Fibroblast of skin of scalp (primary cell): ENCODE results near the gene GPRC5C. TPM values are rescaled to one million over a fixed set of nuclear protein-coding genes. Genes with fewer than 3 reads are reported as not detected.
"Not testable (repeated sequence)": the region's sequence is repeated elsewhere in the genome, so short reads cannot be mapped to it uniquely, and the experiment has no call there.

Experiments
- DNase-seq: peaks from one replicate; pipeline ENCODE4 v3.0.0-alpha.2; 2013
- polyA plus RNA-seq, 2 experiments: library from polyadenylated mRNA; unstranded; fragments of 120-200 nt; gene quantifications; one replicate each; pipeline ENCODE4 v1.2.1, GENCODE V29; 2013; ENCODE audit not compliant: insufficient read length in 2 of 2

The GPRC5C gene, protein sequence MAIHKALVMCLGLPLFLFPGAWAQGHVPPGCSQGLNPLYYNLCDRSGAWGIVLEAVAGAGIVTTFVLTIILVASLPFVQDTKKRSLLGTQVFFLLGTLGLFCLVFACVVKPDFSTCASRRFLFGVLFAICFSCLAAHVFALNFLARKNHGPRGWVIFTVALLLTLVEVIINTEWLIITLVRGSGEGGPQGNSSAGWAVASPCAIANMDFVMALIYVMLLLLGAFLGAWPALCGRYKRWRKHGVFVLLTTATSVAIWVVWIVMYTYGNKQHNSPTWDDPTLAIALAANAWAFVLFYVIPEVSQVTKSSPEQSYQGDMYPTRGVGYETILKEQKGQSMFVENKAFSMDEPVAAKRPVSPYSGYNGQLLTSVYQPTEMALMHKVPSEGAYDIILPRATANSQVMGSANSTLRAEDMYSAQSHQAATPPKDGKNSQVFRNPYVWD
- 2.7 TPM for polyA plus RNA-seq (2013, experiment 1 of 2; ENCODE audit: insufficient read length)
- polyA plus RNA-seq (2013, experiment 2 of 2; ENCODE audit: insufficient read length), result 3.2 TPM

DNA sequence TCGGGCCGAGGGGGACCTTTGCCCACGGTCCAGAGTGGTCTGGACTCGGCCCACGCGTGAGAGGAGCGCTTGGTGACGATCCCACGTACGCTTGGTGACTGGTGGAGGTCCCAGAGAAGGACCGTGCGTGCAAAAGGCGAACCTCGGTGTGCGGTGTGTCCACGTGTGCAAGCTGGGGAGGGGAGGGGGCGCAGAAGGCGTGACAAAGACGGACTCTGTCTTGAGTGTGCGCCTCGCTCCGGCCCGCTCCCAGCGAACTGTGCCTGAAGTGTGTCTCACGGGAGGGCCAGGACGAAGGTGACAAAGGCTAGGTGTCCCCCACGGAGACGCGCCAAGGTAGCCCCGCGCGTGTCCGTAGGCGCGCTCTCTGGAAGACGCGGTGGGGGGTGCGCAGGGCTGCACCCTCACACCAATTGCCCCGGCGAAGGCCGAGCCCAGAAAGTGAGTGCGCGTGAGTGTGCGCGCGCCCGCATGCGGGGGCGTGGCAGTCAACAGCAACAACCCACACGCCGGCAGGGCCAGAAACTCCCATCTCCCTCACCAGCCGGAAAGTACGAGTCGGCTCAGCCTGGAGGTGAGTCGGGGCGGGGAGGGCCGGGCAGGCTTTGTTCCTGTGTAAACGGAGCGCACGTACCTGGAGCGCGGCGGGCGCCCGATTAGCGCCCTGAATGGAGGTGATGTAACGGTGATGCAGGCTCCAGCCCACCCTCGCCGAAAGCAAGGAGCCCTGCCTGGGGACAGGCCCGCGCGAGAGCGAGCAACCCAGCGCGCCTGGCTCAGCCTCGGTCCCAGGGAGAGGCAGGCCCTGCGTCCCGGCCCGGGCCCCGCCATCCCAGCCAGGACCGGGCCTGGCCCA lies at the start of gene GPRC5C:
Gene GPRC5C, plus strand, starts transcription at position 521 of the 856 bp plus-strand sequence. CDS start 7,689 bp downstream, outside the sequence.
- peak; percentile 18 for DNase-seq

DNA sequence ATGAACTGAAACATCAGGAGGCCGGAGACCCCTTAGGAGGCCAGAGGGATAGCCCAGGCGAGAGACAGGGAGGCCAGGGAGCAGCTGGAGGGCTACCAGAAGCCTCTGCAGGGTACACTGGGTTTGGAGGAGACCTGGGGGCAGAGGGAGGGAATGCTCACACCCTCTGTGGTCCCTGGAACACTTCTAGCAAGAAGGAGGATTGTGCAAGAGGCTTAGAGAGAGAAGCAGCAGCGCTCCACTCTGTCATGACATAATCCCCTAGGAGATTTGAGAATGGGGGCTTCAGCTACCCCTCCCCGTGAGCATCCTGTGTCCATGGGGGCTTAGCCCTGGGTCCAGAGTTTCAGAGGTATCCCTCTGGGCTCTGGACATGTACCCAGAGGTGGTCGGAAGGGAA lies 48.7 kb upstream of the GPRC5C start:
- no peak for DNase-seq

DNA sequence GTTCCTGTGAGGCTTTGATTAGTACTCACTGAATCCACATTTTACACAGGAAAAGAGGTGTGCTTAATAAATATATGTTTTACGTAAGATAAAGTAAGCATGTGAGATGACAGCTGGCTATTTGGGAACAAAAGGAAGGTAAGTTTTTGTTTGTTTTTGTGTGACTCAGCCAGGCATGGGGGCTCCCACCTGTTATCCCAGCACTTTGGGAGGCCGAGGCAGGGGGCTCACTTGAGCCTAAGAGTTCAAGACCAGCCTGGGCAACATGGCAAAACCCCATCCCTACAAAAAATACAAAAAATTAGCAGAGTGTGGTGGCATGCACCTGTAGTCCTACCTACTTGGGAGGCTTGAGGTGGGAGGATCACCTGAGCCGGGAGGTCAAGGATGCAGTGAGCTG lies 46.7 kb upstream of the GPRC5C start:
- DNase-seq, result no peak

DNA sequence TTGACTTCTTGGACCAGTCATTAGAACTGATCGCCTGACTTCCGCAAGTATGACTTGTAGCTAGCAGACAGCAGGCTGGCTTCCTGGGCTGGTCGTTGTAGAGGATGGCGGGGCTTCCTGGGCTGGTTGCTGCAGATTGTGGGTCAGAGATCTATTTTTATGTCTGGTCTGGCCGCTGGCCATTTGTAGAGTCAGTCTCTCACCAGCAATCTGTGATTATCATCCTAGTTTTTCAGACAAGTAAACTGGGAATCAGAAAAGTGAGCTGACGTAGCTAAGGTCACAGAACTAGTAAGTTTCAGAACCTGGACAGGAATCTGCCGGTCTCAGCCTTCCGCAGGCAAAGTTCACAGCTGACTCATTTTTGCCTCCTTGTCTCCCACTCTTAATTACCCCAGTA lies 45.5 kb upstream of the GPRC5C start:
- DNase-seq, result no peak

DNA sequence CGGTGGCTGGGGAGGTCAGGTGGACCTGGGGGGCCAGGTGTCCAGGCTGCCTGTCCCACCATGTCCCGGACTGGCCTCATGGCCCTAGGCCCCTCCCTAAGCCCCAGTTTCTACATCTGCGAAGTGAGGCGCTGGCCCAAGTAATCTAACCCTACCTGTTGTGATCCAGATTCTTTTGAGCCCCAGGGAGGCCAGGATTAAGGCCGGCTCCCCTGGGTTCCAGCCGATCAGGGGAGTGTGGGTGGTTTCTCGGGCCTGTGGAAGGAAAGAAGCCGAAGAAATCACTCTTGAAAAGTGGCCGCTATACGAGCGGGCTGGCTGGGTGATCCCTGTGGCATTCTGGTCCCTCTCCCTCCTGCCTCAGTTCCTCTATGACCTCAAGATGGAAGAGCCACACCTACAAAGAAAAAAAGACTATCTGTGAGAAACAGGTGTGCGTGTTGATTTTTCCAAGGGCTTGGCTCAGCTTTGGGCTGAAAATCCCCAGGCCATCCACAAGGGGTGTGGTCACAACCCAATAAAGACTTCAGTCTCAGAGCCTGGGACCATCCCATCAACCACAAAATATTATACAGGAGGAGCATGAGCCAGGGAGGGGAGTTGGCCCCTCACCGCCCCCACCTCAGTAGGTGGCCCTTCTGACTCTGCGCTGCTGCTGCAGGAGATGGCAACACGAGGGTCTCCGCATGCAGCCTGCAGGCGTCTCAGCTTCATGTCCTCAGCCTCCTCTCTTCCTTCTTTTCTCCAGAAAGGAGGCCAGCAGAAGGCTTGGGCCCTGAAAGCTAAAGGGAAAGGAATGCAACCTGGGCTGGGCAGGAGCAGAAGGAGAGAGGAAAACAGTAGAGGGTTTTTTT lies 44.3 kb upstream of the GPRC5C start:
- no peak for DNase-seq

DNA sequence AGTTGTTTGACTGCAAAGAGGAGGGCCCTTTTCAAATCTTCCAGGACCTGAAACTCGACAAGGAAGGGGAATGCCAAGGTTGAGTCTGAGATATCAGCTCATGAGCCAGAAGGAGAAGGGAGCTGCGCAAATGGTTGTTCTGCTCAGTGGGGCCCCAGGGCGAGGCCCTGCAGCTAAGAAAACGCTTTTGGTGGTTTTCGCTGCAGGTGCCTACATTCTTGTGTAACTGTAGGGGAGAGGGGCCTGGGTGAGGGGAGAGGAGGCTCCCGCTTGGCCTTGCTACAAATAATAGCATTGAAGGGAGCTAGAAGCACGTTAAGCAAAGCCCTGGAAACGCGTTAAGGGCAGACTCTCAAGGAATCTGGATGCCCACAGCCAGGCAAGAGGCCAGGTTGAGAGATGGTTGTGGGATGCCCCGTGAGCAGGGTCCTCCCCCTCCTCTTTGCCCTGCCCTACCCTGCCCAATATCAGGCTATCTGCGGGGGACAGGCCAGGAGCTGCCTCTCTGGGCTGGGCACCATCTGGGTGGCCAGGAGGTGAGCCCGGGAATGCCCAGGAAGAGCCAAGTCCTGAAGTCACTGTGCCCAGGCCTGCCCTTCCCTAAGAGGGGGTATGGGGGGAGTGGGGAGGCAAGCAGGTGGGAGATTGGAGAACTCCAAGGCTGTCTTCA lies 42.7 kb upstream of the GPRC5C start:
- DNase-seq, result no peak

DNA sequence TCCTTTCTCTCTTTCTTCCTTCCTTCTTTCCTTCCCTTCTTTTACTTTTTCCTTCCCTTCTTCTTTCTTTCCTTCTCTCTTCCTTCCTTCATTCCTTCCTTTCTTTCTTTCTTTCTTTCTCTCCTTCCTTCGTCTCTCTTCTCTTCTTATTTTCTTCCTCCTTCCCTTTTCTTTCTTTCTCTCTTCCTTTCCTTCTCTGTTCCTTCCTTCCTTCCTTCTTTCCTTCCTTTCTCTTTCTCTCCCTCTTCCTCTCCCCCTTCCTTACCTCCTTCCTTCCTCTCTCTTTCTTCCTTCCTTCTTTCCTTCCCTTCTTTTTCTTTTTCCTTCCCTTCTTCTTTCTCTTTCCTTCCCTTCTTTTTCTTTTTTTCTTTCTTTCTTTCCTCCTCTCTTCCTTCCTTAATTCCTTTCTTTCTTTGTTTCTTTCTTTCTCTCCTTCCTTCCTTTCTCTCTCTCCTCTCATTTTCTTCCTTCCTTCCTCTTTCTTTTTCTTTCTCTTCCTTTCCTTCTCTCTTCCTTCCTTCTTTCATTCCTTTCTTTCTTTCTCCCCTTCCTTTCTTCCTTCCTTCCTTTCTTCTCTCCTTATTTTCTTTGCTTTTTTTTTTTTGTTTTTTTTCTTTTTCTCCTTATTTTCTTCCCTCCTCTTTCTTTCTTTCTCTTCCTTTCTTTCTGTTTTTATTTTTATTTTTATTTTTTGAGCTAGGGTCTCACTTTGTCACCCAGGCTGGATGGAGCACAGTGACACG lies 41.8 kb upstream of the GPRC5C start:
- DNase-seq, result no peak

DNA sequence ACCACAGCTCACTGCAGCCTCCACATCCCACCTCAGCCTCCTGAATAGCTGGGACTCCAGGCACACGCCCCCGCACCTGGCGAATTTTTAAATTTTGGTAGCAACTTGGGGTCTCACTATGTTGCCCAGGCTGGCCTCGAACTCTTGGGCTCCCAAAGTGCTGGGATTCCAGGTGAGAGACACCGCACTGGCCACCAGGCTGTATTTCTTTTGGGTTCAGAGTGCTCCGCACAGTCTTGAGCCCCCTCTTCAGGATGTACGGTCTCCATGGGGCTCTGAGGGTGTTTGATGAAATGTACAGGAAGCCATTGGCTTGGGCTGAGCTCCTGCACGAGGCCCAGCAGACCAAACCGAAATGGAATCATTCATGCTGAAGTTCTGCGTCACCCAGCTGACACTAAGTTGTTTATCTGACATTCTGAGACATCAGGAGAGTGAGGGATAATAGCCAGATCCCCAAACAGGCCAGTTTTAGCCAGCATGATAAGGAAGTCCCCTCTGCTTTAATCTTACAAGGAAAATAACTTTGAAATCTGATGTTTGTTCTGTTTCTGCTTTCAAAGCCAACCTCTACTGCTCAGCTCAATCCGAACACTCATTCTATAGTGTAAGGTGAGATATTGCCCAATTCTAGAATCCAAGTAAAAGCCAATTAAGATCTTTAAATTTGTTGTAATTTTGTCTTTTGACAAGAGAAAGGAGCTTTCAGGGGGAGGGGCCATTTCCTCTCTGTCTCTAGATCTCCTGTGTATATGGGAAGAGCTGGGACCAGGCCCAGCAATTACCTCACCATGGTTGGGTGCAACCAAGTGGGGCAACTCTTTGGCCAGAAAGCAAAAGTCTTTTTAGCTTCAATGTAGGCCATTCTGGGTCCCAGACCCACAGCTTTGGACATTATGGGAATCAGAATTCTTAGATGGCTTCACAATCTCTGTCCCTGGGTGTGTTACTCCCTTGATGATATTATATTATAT lies 40.9 kb upstream of the GPRC5C start:
- DNase-seq, result no peak

DNA sequence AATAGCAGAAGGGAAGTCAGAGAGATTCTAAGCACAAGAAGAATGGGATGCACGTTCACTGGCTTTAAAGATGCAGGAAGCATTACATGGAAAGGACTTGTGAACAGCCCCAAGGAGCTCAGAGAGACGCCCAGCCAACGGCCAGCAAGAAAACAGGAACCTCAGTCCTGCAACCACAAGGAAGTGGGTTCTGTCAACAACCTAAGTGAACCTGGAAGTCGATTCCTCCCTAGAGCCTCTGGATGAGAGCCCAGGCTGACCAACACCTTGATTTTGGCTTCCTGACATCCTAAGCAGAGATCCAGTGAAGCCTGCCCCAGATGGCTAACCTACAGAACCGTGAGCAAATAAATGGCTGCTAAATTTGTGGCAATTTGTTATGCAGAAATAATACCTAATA lies 40.1 kb upstream of the GPRC5C start:
- no peak for DNase-seq

DNA sequence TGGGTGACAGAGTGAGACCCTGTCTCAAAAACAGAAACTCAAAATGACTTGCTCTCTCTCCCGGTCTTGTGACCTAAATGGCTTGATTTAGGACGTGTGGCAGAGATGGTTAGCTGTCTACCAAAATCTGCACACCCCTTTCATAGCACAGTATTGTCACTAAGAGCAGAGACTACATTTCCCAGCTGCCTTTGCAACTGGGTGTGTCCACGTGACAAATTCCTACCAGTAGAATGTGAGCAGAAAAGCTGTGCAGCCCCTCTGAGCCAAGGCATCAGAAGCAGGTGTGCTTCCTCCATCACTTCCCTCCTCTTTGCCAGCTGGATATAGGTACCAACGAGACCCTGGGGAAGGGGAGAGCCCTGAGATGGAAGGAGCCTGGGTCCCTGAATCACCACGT lies 39.0 kb upstream of the GPRC5C start:
- no peak for DNase-seq

DNA sequence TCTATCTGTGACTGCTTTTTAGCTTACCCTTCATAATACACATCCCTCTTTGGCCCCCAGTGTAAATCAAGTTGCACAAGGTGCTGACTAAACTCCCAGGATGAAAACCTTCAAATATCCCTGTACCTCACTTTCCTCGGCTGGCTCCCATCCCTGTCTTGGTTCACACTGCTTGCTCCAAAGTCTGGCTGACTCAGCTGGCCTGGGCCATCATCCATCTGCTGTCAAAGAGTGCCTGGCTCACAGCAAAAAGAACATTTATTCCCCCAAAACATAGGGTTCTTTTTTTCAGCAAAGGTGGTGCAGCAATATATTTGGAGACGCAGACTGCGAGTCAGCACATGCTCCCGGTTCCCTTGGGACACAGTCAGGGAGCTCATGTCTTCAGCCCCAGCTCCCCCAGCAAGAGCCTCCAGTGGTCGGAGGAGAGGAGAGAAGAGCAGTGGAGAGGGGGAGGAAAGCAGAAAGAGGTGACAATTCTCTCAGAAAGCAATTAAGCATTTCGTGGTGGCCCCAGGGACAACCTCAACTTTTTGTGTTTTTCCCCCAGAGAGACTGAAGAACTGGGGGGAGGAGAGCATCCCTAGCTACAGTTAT lies 38.4 kb upstream of the GPRC5C start:
- DNase-seq, result peak; percentile 26

DNA sequence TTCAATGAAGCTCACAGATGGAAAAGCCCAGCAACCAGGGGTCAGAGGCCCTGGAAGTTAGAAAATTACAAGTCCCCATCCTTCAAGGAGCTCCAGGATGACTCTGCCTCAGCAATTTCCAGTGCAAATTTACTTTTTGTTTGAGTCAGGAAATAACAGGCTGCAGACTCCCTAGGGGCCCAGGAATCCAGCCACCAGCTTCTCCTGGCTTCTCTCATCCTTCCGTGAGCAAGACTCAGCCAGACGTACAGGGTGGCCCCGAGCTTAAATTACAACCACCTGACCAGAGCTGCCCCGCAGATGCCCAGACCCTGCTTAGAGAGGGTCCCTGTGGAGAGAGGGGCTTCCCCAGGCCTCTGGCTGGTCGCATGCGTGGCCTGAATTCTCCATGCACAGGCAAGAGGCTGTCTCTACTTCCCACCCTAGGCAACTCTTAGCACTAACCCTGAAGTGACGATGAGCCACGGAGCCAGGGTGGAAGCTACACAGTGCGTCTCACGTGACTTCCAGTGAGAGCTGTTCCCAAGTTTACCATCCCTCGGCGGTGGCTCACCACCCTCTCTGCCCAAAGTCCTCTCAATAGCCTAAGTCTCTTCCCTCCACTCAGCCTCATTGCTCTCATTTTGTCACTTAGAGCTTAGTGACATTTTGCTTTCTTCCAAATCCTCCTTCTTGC lies 37.5 kb upstream of the GPRC5C start:
- DNase-seq, result no peak

DNA sequence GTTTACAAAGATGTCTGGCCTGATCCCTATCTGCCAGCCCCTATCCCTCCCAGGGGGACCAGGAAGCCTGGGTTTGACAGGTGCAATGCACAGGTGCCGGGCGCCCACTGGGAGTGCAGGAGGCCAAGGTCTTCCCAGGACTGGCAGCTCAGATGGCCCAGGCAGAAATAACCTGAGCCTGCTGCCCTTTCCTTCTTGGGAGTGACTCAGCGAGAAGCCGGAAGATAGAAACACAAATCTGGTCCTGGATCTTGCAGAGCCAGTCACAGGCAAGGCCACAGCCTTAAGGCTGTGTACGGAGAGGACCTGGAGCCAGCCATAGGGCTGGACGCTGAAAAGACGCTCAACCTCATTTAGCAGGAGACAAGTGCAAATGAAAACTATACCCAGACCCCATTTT lies 36.9 kb upstream of the GPRC5C start:
- DNase-seq, result no peak

DNA sequence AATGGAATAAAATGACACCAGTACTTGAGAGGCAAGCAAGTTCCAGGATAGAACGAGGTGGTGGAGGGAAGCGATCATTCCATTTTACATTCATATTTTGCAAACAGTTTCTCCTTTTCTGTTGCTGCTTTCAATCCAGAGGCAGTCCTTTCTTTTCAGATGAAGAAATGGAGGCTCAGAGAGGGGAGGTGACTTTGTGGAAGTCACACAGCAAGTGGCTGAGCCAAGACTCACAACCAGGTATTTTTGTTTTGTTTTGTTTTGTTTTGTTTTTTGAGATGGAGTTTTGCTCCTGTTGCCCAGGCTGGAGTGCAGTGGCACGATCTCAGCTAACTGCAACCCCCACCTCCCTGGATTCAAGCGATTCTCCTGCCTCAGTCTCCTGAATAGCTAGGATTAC lies 35.3 kb upstream of the GPRC5C start:
- no peak for DNase-seq

DNA sequence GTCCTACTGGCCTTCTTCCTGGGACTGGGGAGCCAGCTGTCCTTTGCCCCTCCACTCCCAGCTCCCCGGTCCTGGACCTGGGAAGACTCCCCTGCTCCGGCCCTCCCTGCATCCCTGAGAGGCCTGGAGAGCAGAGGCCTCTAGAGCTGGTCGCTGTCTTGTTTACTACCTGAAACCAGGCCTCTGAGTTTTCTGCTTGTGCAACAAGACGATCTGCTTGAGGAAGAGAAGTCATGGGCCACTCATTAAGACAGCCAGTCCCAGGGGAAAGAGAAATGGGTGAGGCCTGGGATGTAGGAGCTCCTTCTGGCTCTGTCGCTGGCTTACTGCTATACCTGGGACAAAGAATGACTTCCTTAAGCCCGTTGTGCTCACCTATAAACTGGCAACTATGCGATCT lies 29.8 kb upstream of the GPRC5C start:
- no peak for DNase-seq

DNA sequence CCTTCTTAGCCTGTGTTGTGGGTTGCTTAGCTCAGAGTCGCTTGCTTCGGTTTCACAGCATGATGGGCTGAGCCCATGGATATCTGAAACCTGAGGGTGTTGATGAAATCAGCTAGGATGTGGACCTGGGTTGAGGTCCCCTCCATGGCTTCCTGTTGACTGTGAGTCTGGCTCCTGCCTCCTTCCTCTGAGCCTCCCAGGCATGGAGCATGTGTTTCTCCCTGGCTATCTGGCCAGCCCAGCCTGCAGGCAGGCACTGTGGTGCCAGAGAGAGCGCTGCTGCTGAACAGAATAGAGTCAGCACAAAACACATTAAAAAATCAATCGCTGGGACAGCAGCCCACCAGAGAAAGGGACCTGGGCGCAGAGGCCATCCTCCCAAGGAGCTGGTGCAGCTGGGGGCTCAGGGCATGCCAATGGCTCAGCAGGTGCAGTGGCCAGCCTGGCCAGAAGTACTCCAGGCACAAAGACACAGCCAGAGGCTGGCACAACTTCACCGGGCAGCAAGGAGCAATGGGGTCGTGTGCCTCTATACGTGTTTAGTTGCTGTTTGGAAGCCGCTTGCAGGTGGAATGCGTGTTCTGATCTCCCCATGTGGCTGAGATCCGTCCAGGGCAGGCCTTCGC lies 28.3 kb upstream of the GPRC5C start:
- no peak for DNase-seq

DNA sequence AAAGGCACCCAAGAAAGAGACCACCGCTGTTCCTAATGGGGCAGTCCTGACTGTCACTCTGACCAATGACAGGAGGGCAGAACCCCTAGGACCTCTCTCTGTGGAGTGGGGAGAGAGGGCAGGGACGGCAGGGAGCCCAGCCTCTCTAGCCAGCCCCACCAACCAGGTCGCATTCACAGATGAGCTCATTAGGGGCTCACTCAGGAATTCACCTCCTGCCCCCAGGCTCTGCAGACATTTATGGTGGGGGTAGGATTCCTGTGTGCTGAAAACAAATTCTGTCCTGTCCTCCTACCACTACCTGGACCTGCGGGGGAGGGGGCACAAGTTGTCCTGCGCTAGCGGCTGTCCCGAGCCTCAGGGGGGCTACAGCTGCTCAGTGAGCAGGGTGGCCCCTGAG lies 27.7 kb upstream of the GPRC5C start:
- no peak for DNase-seq

DNA sequence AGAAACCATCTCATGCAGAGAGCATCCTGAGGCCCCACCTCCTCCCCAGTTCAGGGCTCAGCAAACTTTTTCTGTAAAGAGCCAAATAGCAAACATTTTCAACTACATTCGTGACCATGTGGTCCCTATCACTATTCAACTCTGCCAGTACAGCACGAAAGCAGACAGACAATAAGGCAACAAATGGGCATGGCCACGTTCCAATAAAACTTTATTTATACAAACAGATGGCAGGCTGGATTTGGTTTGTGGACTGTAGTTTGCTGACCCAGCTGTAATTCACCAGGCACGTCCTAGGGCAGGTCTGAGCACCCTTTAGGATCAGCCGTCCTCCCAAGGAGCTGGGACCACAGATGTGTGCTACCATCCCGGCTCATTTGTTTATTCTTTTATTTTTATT lies 27.1 kb upstream of the GPRC5C start:
- no peak for DNase-seq

DNA sequence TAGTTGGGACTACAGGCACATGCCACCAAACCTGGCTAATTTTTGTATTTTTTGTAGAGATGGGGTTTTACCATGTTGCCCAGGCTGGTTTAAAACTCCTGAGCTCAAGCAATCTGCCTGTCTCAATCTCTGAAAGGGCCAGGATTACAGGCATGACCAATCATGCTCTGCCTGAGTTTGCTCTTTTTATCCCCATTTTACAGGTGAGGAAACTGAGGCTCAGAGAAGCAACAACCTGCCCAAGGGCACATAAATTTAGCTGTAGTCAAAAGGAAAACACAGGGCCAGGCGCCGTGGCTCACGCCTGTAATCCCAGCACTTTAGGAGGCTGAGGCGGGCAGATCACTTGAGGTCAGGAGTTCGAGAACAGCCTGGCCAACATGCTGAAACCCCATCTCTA lies 26.6 kb upstream of the GPRC5C start:
- DNase-seq, result not testable (repeated sequence)
